Measurements from ENCODE around the gene ATE1.

Gene ATE1

DNA sequence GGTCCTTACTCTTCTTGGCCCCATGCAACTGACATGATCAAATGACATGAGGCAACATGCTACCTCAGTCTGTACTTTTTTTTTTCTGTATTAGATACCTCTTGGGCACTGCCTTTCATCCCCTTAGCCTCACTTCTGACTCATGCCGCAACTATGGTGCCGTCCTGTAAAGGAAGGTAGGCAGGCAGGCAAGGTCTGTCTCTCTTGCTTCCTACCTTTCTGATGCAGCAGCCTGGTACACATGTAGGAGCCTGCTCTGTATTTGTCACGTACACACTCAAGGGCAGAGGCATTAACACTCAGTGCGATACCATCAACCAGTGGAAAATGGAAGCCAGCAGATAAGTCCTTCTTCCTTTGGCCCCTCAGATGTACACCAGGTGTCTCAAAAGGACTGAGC is 146.7 kb downstream of the ATE1 start:
- TF ChIP-seq, protein P1, sequence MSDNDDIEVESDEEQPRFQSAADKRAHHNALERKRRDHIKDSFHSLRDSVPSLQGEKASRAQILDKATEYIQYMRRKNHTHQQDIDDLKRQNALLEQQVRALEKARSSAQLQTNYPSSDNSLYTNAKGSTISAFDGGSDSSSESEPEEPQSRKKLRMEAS (IDR thresholded peaks at IDR 0.05; ENCODE audit: low read depth, low read length) = no peak
- no peak for TF ChIP-seq POLR2A (IDR thresholded peaks at IDR 0.05; ENCODE audit: extremely low read depth, insufficient read length)
- TF ChIP-seq, protein P2, sequence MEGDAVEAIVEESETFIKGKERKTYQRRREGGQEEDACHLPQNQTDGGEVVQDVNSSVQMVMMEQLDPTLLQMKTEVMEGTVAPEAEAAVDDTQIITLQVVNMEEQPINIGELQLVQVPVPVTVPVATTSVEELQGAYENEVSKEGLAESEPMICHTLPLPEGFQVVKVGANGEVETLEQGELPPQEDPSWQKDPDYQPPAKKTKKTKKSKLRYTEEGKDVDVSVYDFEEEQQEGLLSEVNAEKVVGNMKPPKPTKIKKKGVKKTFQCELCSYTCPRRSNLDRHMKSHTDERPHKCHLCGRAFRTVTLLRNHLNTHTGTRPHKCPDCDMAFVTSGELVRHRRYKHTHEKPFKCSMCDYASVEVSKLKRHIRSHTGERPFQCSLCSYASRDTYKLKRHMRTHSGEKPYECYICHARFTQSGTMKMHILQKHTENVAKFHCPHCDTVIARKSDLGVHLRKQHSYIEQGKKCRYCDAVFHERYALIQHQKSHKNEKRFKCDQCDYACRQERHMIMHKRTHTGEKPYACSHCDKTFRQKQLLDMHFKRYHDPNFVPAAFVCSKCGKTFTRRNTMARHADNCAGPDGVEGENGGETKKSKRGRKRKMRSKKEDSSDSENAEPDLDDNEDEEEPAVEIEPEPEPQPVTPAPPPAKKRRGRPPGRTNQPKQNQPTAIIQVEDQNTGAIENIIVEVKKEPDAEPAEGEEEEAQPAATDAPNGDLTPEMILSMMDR (IDR thresholded peaks at IDR 0.05; ENCODE audit: low read depth, low read length) = no peak
- TF ChIP-seq MYC (IDR thresholded peaks at IDR 0.05; ENCODE audit: low read depth, low read length) = no peak
- no peak overlapping the region for H3K4me3 ChIP-seq (ENCODE audit: low read depth, low read length)
- no peak for DNase-seq (ENCODE audit: low read depth)

DNA sequence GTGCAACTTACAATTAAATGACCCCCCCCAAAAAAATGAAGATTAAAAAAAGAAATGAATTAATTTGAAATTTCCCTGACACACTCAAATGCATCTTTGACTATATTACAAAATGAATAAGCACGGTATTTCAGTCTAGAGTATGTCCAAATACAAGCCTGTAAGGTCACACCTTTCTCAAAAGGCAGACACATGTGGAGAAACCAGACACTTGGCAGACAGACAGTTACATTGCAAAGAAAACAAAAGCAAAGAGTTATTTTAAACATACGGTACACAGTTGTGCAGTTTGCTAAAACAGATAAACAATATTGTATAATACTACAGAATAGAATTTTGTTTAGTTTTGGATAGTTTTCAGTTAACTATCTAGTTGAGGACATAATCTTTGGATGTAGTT is 153.0 kb downstream of the ATE1 start:
- no peak overlapping the region for H3K4me3 ChIP-seq (ENCODE audit: low read depth, low read length)
- TF ChIP-seq POLR2A (IDR thresholded peaks at IDR 0.05; ENCODE audit: extremely low read depth, insufficient read length) = no peak
- TF ChIP-seq, protein P2 (IDR thresholded peaks at IDR 0.05; ENCODE audit: low read depth, low read length) = no peak
- TF ChIP-seq, protein P1 (IDR thresholded peaks at IDR 0.05; ENCODE audit: low read depth, low read length) = no peak
- DNase-seq (ENCODE audit: low read depth) = no peak

- peak; percentile 7 for DNase-seq (ENCODE audit: low read depth)
- no peak overlapping the region for H3K4me3 ChIP-seq (ENCODE audit: low read depth, low read length)
- no peak for TF ChIP-seq MYC (IDR thresholded peaks at IDR 0.05; ENCODE audit: low read depth, low read length)
- TF ChIP-seq, protein P2 (IDR thresholded peaks at IDR 0.05; ENCODE audit: low read depth, low read length) = no peak
- TF ChIP-seq POLR2A (IDR thresholded peaks at IDR 0.05; ENCODE audit: extremely low read depth, insufficient read length) = no peak
- TF ChIP-seq, protein P1 (IDR thresholded peaks at IDR 0.05; ENCODE audit: low read depth, low read length) = no peak
Observed at GRCh38 chr10:121774404-121774803, 153.4 kb downstream of the ATE1 start.

- no peak overlapping the region for H3K4me3 ChIP-seq (ENCODE audit: low read depth, low read length)
- TF ChIP-seq, protein P1 (IDR thresholded peaks at IDR 0.05; ENCODE audit: low read depth, low read length) = no peak
- TF ChIP-seq POLR2A (IDR thresholded peaks at IDR 0.05; ENCODE audit: extremely low read depth, insufficient read length) (no peak), MYC (IDR thresholded peaks at IDR 0.05; ENCODE audit: low read depth, low read length) (no peak)
- TF ChIP-seq, protein P2 (IDR thresholded peaks at IDR 0.05; ENCODE audit: low read depth, low read length) = no peak
- no peak for DNase-seq (ENCODE audit: low read depth)
Observed at GRCh38 chr10:121772884-121773283, 154.9 kb downstream of the ATE1 start.

DNA sequence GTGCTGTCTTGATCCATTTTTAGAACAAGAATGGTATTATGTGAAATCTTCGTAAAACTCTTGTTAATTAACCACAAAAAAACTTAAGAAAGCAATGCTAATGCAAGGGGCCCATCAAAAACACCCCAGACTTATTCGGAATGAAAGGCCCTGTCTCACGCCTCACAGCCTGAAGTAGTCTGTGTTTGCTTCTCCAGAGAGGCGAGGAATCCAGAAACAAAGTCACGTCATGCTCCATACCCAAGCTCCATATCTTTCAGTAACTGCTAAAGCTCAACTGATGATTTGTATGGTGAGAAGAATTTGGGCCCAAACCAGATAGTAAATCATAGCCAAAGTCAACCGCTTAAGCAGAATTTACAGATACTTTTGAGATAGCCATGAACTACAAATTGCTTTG is 155.4 kb downstream of the ATE1 start:
- TF ChIP-seq, protein P1 (IDR thresholded peaks at IDR 0.05; ENCODE audit: low read depth, low read length) = no peak
- TF ChIP-seq POLR2A (IDR thresholded peaks at IDR 0.05; ENCODE audit: extremely low read depth, insufficient read length) (no peak), MYC (IDR thresholded peaks at IDR 0.05; ENCODE audit: low read depth, low read length) (no peak)
- TF ChIP-seq, protein P2 (IDR thresholded peaks at IDR 0.05; ENCODE audit: low read depth, low read length) = no peak
- H3K4me3 ChIP-seq (ENCODE audit: low read depth, low read length) = no peak overlapping the region
- DNase-seq (ENCODE audit: low read depth) = no peak

GRCh38 chr10:121771966-121772365 is 155.9 kb downstream of the ATE1 start:
- no peak for DNase-seq (ENCODE audit: low read depth)
- no peak for TF ChIP-seq MYC (IDR thresholded peaks at IDR 0.05; ENCODE audit: low read depth, low read length)
- no peak for TF ChIP-seq POLR2A (IDR thresholded peaks at IDR 0.05; ENCODE audit: extremely low read depth, insufficient read length)
- TF ChIP-seq, protein P1 (IDR thresholded peaks at IDR 0.05; ENCODE audit: low read depth, low read length) = no peak
- TF ChIP-seq, protein P2 (IDR thresholded peaks at IDR 0.05; ENCODE audit: low read depth, low read length) = no peak
- no peak overlapping the region for H3K4me3 ChIP-seq (ENCODE audit: low read depth, low read length)
